Chondrocyte (in vitro differentiated cells): ENCODE results near the gene NCAM1. TPM values are rescaled to one million over a fixed set of nuclear protein-coding genes. Genes with fewer than 3 reads are reported as not detected.
"Not testable (repeated sequence)": the region's sequence is repeated elsewhere in the genome, so short reads cannot be mapped to it uniquely, and the experiment has no call there.

Experiments
- DNase-seq: peaks from one replicate; pipeline ENCODE4 v3.0.0; 2021; ENCODE audit warnings: mixed read lengths, low spot score
- H3K27ac Mint-ChIP-seq: one replicate; pipeline ENCODE4 v1.8.0; 2021; ENCODE audit warnings: mild to moderate bottlenecking, moderate library complexity, mixed read lengths; ENCODE audit not compliant: unreplicated experiment
- H3K27me3 Mint-ChIP-seq: 2 replicates; pipeline ENCODE4 v1.8.0; 2021; ENCODE audit warnings: low read depth, mixed read lengths
- H3K36me3 Mint-ChIP-seq: 2 replicates; pipeline ENCODE4 v1.8.0; 2021; ENCODE audit warnings: low read depth, mixed read lengths
- H3K4me1 Mint-ChIP-seq: 2 replicates; pipeline ENCODE4 v1.8.0; 2021; ENCODE audit warnings: low read depth, mild to moderate bottlenecking, mixed read lengths
- H3K4me3 Mint-ChIP-seq: one replicate; pipeline ENCODE4 v1.8.0; 2021; ENCODE audit warnings: mild to moderate bottlenecking, moderate library complexity, mixed read lengths; ENCODE audit not compliant: unreplicated experiment
- H3K9me3 Mint-ChIP-seq: 2 replicates; pipeline ENCODE4 v1.8.0; 2021; ENCODE audit warnings: low read depth, mixed read lengths
- total RNA-seq: library from RNA; stranded (reverse); gene quantifications from 3 replicates; pipeline ENCODE4 v1.2.1, GENCODE V29; 2021
- TF ChIP-seq, protein P1 (sequence below): fragments of 200-600 bp; sonication (generic); IDR thresholded peaks from 2 replicates; pipeline ENCODE4 v1.5.0; 2021; ENCODE audit warnings: antibody characterized with exemption, mild to moderate bottlenecking, moderate library complexity

The NCAM1 gene
- total RNA-seq, 1 donor from 2014 or later = 3.9 TPM

DNA sequence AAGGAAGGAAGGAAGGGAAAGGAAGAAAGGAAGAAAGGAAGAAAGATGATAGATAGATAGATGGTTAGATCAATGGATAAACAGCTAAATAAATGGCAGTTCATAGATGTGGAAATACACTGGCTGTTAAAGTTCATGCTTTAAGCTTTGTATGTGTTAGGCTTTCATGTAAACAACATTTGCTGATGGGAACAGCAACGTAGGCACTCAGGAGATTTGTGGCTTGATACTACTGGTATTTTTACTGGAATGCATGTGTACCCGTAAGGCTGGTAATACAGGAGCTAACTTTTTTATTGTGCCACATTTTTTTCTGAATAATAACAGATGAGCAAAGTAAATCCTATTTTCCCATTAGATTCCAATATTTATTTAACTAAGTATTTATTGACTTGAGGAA, 85.6 kb downstream of the NCAM1 start:
- Mint-ChIP-seq H3K9me3 (no peaks in the 10 kb centered on the region), H3K4me1 (peaks cover 2% of the 10 kb centered on the region), H3K27me3 (peaks cover under 1% of the 10 kb centered on the region), H3K36me3 (no peaks in the 10 kb centered on the region), H3K27ac (no peak overlapping the region), H3K4me3 (no peak overlapping the region)
- TF ChIP-seq, protein P1, sequence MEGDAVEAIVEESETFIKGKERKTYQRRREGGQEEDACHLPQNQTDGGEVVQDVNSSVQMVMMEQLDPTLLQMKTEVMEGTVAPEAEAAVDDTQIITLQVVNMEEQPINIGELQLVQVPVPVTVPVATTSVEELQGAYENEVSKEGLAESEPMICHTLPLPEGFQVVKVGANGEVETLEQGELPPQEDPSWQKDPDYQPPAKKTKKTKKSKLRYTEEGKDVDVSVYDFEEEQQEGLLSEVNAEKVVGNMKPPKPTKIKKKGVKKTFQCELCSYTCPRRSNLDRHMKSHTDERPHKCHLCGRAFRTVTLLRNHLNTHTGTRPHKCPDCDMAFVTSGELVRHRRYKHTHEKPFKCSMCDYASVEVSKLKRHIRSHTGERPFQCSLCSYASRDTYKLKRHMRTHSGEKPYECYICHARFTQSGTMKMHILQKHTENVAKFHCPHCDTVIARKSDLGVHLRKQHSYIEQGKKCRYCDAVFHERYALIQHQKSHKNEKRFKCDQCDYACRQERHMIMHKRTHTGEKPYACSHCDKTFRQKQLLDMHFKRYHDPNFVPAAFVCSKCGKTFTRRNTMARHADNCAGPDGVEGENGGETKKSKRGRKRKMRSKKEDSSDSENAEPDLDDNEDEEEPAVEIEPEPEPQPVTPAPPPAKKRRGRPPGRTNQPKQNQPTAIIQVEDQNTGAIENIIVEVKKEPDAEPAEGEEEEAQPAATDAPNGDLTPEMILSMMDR = no peak
- no peak for DNase-seq

DNA sequence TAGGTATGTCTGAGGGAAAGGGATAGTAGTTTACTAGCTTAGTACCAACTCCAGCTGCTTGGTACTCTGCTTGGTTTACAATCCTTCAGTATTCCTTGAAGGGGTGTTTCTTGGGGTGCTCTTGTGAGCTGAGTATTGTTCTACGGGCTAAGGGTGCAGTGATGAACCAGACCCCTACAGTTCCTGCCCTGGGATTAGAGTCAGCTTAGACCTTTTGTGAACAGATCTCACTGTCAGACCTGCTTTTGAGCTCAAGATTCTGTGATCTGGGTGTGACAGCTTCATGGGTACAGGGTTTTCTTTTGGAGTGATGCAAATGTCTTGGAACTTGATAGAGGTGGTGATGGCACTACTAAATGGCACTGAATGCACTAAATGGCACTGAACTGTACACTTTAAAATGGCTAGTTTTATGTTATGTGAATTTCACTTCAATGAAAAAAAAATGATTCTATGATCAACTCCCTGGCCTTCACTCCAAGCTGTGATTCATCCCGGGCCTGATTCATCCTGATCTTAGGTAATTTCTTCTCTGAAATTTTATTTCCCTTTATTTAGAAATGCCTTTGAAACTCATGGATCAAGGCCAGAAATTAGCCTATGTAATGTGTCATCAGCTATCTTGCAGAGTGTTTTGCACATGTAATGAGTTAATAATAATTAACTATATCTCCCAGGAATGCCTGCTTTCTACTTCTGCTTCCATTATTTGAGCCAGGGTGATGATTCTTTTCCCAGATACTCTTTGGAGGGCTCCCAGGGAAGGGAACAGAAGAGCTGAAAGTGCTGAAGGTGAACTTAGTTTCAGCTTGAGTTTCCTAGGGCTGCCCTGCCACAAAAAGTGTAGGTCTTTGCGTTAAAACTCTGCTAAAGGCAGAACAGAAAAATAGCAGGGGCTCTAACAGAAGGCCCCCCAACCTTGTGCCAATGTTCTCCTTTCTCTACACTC, 87.9 kb downstream of the NCAM1 start:
- no peak overlapping the region for H3K27ac Mint-ChIP-seq
- no peaks in the 10 kb centered on the region for H3K9me3 Mint-ChIP-seq
- H3K36me3 Mint-ChIP-seq = no peaks in the 10 kb centered on the region
- no peak for DNase-seq
- TF ChIP-seq, protein P1 = no peak
- H3K4me1 Mint-ChIP-seq = peaks cover 2% of the 10 kb centered on the region
- H3K4me3 Mint-ChIP-seq = no peak overlapping the region
- H3K27me3 Mint-ChIP-seq = no peaks in the 10 kb centered on the region

DNA sequence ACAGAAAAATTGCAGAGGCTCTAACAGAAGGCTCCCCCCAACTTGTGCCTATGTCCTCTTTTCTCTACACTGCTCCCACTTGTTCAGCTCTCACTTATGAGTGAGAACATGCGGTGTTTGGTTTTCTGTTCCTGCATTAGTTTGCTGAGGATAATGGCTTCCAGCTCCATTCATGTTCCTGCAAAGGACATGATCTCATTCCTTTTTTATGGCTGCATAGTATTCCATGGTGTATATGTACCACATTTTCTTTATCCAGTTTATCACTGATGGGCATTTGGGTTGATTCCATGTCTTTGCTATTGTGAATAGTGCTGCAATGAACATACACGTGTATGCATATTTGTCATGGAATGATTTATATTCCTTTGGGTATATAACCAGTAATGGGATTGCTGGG, 91.8 kb downstream of the NCAM1 start:
- not testable (repeated sequence) for H3K9me3 Mint-ChIP-seq, H3K4me3 Mint-ChIP-seq, DNase-seq

DNA sequence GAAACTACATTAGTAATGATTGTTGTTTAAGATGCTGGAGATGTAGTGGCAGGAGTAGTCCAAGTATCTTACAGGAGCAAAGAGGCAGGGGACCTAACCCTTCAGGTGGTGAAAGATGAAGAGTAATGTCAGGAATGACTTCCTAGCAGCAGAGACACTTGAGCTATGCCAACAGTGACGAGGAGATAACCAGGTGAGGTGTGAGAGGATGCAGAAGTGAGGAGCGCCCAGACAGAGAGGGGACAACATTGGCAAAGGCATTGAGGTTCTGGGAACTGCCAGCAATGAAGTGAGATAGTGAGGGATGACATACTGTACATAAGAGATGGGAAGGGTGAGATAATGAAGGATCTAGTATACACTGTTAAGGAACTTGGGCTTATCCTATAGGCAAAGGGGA, 95.8 kb downstream of the NCAM1 start:
- H3K9me3 Mint-ChIP-seq = no peaks in the 10 kb centered on the region
- DNase-seq = no peak
- no peaks in the 10 kb centered on the region for H3K4me1 Mint-ChIP-seq
- no peak overlapping the region for H3K4me3 Mint-ChIP-seq
- no peaks in the 10 kb centered on the region for H3K27me3 Mint-ChIP-seq
- H3K27ac Mint-ChIP-seq = no peak overlapping the region
- TF ChIP-seq, protein P1 = no peak
- H3K36me3 Mint-ChIP-seq = no peaks in the 10 kb centered on the region

More for the DNA sequence above, 91.8 kb downstream of the NCAM1 start:
- H3K36me3 Mint-ChIP-seq, H3K4me1 Mint-ChIP-seq, H3K27ac Mint-ChIP-seq, H3K27me3 Mint-ChIP-seq: not testable (repeated sequence)

DNA sequence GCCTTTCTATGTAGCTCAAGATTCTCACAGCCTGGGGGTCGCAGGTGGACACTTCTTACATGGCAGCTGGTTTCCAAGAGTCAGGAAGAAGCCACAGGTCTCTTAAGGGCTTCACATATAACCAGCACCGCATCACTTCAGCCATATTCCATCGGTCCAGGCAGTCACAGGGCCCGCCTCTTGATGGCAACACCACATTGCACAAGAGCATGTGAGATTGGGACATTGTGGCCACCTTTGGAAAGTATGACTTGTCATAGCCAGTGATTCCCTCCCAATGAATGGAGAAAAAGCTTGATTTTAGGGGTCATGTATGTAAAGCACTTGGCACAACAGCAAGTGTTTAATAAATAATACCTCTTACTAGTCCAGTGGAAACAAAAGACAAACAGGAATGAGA, 98.3 kb downstream of the NCAM1 start:
- DNase-seq = no peak
- no peak overlapping the region for H3K27ac Mint-ChIP-seq
- no peaks in the 10 kb centered on the region for H3K36me3 Mint-ChIP-seq
- H3K4me3 Mint-ChIP-seq = no peak overlapping the region
- TF ChIP-seq, protein P1 = no peak
- no peaks in the 10 kb centered on the region for H3K9me3 Mint-ChIP-seq
- no peaks in the 10 kb centered on the region for H3K27me3 Mint-ChIP-seq
- no peaks in the 10 kb centered on the region for H3K4me1 Mint-ChIP-seq

DNA sequence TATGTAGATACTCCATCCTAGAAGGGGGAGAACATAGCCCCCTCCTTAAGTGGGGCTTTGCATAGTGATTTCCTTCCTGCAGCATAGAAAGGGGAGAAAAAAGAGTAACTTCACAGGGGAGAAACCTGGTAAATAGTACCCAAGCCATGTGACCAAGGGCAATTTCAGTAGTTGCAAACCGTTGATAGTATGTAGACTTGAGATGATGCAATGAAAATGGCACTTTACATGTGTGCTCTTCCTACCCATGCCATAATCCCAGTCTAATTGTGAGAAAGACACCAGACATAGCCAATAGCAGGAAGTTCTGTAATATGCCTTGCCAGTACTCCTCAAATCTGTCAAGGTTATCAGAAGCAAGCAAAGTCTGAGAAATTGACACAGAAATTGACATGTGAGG, 104.1 kb downstream of the NCAM1 start:
- DNase-seq = no peak
- Mint-ChIP-seq H3K4me1 (no peaks in the 10 kb centered on the region), H3K36me3 (no peaks in the 10 kb centered on the region), H3K4me3 (no peak overlapping the region), H3K9me3 (no peaks in the 10 kb centered on the region), H3K27me3 (no peaks in the 10 kb centered on the region), H3K27ac (no peak overlapping the region)
- TF ChIP-seq, protein P1 = no peak
